Smooth muscle cell of the brain vasculature (primary cell): ENCODE results near the gene PCDH1.
"Not testable (repeated sequence)": the region's sequence is repeated elsewhere in the genome, so short reads cannot be mapped to it uniquely, and the experiment has no call there.

Experiments used
- DNase-seq: peaks from one replicate; pipeline ENCODE4 v3.0.0-alpha.2; 2012; ENCODE audit warnings: low read depth, low spot score

Gene PCDH1

GRCh38 chr5:141898448-141899049, 20.3 kb upstream of the PCDH1 start:
- DNase-seq = no peak

- DNase-seq = no peak
Observed at GRCh38 chr5:141897425-141897824, 19.2 kb upstream of the PCDH1 start.

- not testable (repeated sequence) for DNase-seq
Observed at GRCh38 chr5:141890429-141890828, 12.2 kb upstream of the PCDH1 start.

- DNase-seq = no peak
Observed at GRCh38 chr5:141889282-141889871, 11.2 kb upstream of the PCDH1 start.

- no peak for DNase-seq
Observed at GRCh38 chr5:141883892-141884318, 5.7 kb upstream of the PCDH1 start.

- DNase-seq = no peak
Observed at GRCh38 chr5:141883184-141883891, 5.1 kb upstream of the PCDH1 start.

- DNase-seq = no peak
Observed at GRCh38 chr5:141882594-141883183, 4.5 kb upstream of the PCDH1 start.

GRCh38 chr5:141881886-141882285, 3.7 kb upstream of the PCDH1 start:
- no peak for DNase-seq

GRCh38 chr5:141880961-141881801, 3.0 kb upstream of the PCDH1 start:
- DNase-seq = no peak

GRCh38 chr5:141879941-141880738, 1.9 kb upstream of the PCDH1 start:
- DNase-seq = no peak

- no peak for DNase-seq
Observed at GRCh38 chr5:141879426-141879759, 1.2 kb upstream of the PCDH1 start.

- peak; percentile 81 for DNase-seq
Observed at GRCh38 chr5:141878711-141879425, 658 bp upstream of the PCDH1 start.

- no peak for DNase-seq
Observed at GRCh38 chr5:141877356-141878185, 639 bp downstream of the PCDH1 start.

GRCh38 chr5:141876628-141877355, 1.4 kb downstream of the PCDH1 start:
- no peak for DNase-seq

GRCh38 chr5:141875795-141876627, 2.2 kb downstream of the PCDH1 start:
- no peak for DNase-seq

GRCh38 chr5:141875022-141875740, 3.0 kb downstream of the PCDH1 start:
- DNase-seq = no peak

GRCh38 chr5:141874262-141874964, 3.8 kb downstream of the PCDH1 start:
- no peak for DNase-seq
